Activated T-helper 1 cell treated with anti-CD3 and anti-CD28 coated beads, Interleukin-12 subunit alpha, Interleukin-12 subunit beta, Interleukin-2, Interleukin-4 antibody, amounts not matched to agents 30 ng/mL and 10 ng/mL and 1 ng/mL, durations not matched to agents 14 hours and 24 hours and 36 hours (primary cell): ENCODE measurements around the gene CALML5. TPM values are rescaled to one million over a fixed set of nuclear protein-coding genes. Genes with fewer than 3 reads are reported as not detected.

Experiments
- DNase-seq: peaks from one replicate; pipeline ENCODE4 v3.0.0; 2021; ENCODE audit warnings: low spot score
- H3K27ac Mint-ChIP-seq: one replicate; pipeline ENCODE4 v1.8.0; 2021; ENCODE audit warnings: mild to moderate bottlenecking, mixed read lengths
- H3K27me3 Mint-ChIP-seq: one replicate; pipeline ENCODE4 v1.8.0; 2022; ENCODE audit warnings: mild to moderate bottlenecking, moderate library complexity, mixed read lengths; ENCODE audit not compliant: insufficient read depth
- H3K36me3 Mint-ChIP-seq: one replicate; pipeline ENCODE4 v1.8.0; 2021; ENCODE audit warnings: low read depth, mixed read lengths
- H3K4me1 Mint-ChIP-seq: one replicate; pipeline ENCODE4 v1.8.0; 2021; ENCODE audit warnings: low read depth, mixed read lengths
- H3K4me3 Mint-ChIP-seq: one replicate; pipeline ENCODE4 v1.8.0; 2021; ENCODE audit warnings: mild to moderate bottlenecking, moderate library complexity, mixed read lengths
- H3K9me3 Mint-ChIP-seq: one replicate; pipeline ENCODE4 v1.8.0; 2021; ENCODE audit warnings: mixed read lengths
- intact Hi-C: fragments of 100-400 bp; cut with micrococcal nuclease; formaldehyde crosslinking; loops from one replicate; pipeline ENCODE4 v1.15.1; 2024
- total RNA-seq: library from RNA; stranded (reverse); gene quantifications from 2 replicates; pipeline ENCODE4 v1.2.3, GENCODE V29; 2022

The CALML5 gene
- total RNA-seq, 1 donor from 2014 or later: not detected

- DNase-seq: no peak
- Mint-ChIP-seq H3K4me3 (no peak overlapping the region), H3K36me3 (peaks cover 21% of the 10 kb centered on the region), H3K27ac (no peak overlapping the region), H3K4me1 (peaks cover 6% of the 10 kb centered on the region), H3K9me3 (no peaks in the 10 kb centered on the region), H3K27me3 (no peaks in the 10 kb centered on the region)
- intact Hi-C loops: no loop called here
Observed at GRCh38 chr10:5461914-5462840, 37.2 kb downstream of the CALML5 start.

GRCh38 chr10:5461203-5461588 lies 38.2 kb downstream of the CALML5 start:
- no peaks in the 10 kb centered on the region for H3K9me3 Mint-ChIP-seq
- H3K4me1 Mint-ChIP-seq: peaks cover 6% of the 10 kb centered on the region
- H3K4me3 Mint-ChIP-seq: no peak overlapping the region
- H3K27ac Mint-ChIP-seq: no peak overlapping the region
- no peaks in the 10 kb centered on the region for H3K27me3 Mint-ChIP-seq
- DNase-seq: no peak
- intact Hi-C loops: no loop called here
- peaks cover 28% of the 10 kb centered on the region for H3K36me3 Mint-ChIP-seq

- DNase-seq: no peak
- Mint-ChIP-seq H3K36me3 (peaks cover 32% of the 10 kb centered on the region), H3K9me3 (no peaks in the 10 kb centered on the region), H3K4me3 (no peak overlapping the region), H3K27me3 (no peaks in the 10 kb centered on the region), H3K27ac (no peak overlapping the region), H3K4me1 (peaks cover 6% of the 10 kb centered on the region)
- intact Hi-C loops: no loop called here
Observed at GRCh38 chr10:5460468-5461202, 38.7 kb downstream of the CALML5 start.

GRCh38 chr10:5458949-5459747 lies 40.2 kb downstream of the CALML5 start:
- Mint-ChIP-seq H3K27me3 (no peaks in the 10 kb centered on the region), H3K4me3 (no peak overlapping the region), H3K9me3 (no peaks in the 10 kb centered on the region), H3K4me1 (peaks cover 6% of the 10 kb centered on the region), H3K36me3 (peaks cover 40% of the 10 kb centered on the region), H3K27ac (no peak overlapping the region)
- intact Hi-C loops: no loop called here
- DNase-seq: no peak

- Mint-ChIP-seq H3K27ac (no peak overlapping the region), H3K4me3 (no peak overlapping the region), H3K27me3 (no peaks in the 10 kb centered on the region), H3K4me1 (peaks cover 6% of the 10 kb centered on the region), H3K9me3 (no peaks in the 10 kb centered on the region), H3K36me3 (peaks cover 44% of the 10 kb centered on the region)
- no peak for DNase-seq
- intact Hi-C loops: no loop called here
Observed at GRCh38 chr10:5458425-5458824, 40.9 kb downstream of the CALML5 start.

GRCh38 chr10:5457741-5458140 lies 41.6 kb downstream of the CALML5 start:
- Mint-ChIP-seq H3K9me3 (no peaks in the 10 kb centered on the region), H3K4me1 (peaks cover 6% of the 10 kb centered on the region), H3K36me3 (peaks cover 48% of the 10 kb centered on the region), H3K27me3 (no peaks in the 10 kb centered on the region), H3K4me3 (no peak overlapping the region), H3K27ac (no peak overlapping the region)
- DNase-seq: no peak
- intact Hi-C loops: no loop called here

- intact Hi-C loops: no loop called here
- Mint-ChIP-seq H3K36me3 (peaks cover 53% of the 10 kb centered on the region), H3K27me3 (no peaks in the 10 kb centered on the region), H3K27ac (no peak overlapping the region), H3K4me1 (peaks cover 10% of the 10 kb centered on the region), H3K9me3 (no peaks in the 10 kb centered on the region), H3K4me3 (no peak overlapping the region)
- no peak for DNase-seq
Observed at GRCh38 chr10:5456563-5456962, 42.8 kb downstream of the CALML5 start.

GRCh38 chr10:5453749-5454489 lies 45.5 kb downstream of the CALML5 start:
- Mint-ChIP-seq H3K9me3 (no peaks in the 10 kb centered on the region), H3K4me3 (no peak overlapping the region), H3K4me1 (peaks cover 12% of the 10 kb centered on the region), H3K27ac (no peak overlapping the region), H3K36me3 (peaks cover 43% of the 10 kb centered on the region), H3K27me3 (no peaks in the 10 kb centered on the region)
- no peak for DNase-seq
- intact Hi-C loops: no loop called here

- intact Hi-C loops: no loop called here
- Mint-ChIP-seq H3K36me3 (peaks cover 25% of the 10 kb centered on the region), H3K9me3 (no peaks in the 10 kb centered on the region), H3K27ac (no peak overlapping the region), H3K4me3 (no peak overlapping the region), H3K27me3 (no peaks in the 10 kb centered on the region), H3K4me1 (peaks cover 33% of the 10 kb centered on the region)
- DNase-seq: no peak
Observed at GRCh38 chr10:5450605-5451384, 48.6 kb downstream of the CALML5 start.

- H3K36me3 Mint-ChIP-seq: peaks cover 24% of the 10 kb centered on the region
- H3K9me3 Mint-ChIP-seq: no peaks in the 10 kb centered on the region
- DNase-seq: no peak
- intact Hi-C loops: loop anchor here (5.0 to 10.0 kb wide), 5 partner anchors 38 to 605 kb away; partner anchors contain the start of genes ANKRD16, GDI2, IL15RA and NET1
- H3K27me3 Mint-ChIP-seq: no peaks in the 10 kb centered on the region
- H3K27ac Mint-ChIP-seq: no peak overlapping the region
- H3K4me3 Mint-ChIP-seq: no peak overlapping the region
- peaks cover 38% of the 10 kb centered on the region for H3K4me1 Mint-ChIP-seq
Observed at GRCh38 chr10:5449823-5450222, 49.5 kb downstream of the CALML5 start.

- no peak overlapping the region for H3K27ac Mint-ChIP-seq
- no peak for DNase-seq
- no peak overlapping the region for H3K4me3 Mint-ChIP-seq
- H3K27me3 Mint-ChIP-seq: no peaks in the 10 kb centered on the region
- H3K9me3 Mint-ChIP-seq: no peaks in the 10 kb centered on the region
- H3K4me1 Mint-ChIP-seq: peaks cover 43% of the 10 kb centered on the region
- H3K36me3 Mint-ChIP-seq: peaks cover 23% of the 10 kb centered on the region
- intact Hi-C loops: loop anchor here (5.0 to 10.0 kb wide), 5 partner anchors 37 to 606 kb away; partner anchors contain the start of genes ANKRD16, GDI2, IL15RA and NET1
Observed at GRCh38 chr10:5449227-5449626, 50.1 kb downstream of the CALML5 start.
